SJSA1 (cell line): Measurements from ENCODE around the gene PDE6A. TPM values are rescaled to one million over a fixed set of nuclear protein-coding genes. Genes with fewer than 3 reads are reported as not detected.

ENCODE experiments used
- DNase-seq, 2 experiments: peaks; one replicate each; pipeline ENCODE4 v3.0.0-alpha.2; 2015 to 2020; ENCODE audit warnings: low spot score in 2 of 2, low read depth in 1 of 2
- H3K27ac ChIP-seq: fragments of 250-450 bp; sonication (Bioruptor Pico); 2 replicates; pipeline ENCODE4 v1.5.1; 2020; ENCODE audit warnings: mild to moderate bottlenecking, moderate library complexity
- H3K27me3 ChIP-seq: fragments of 250-450 bp; sonication (Bioruptor Pico); replicated peaks from 2 replicates; pipeline ENCODE4 v1.5.1; 2020; ENCODE audit warnings: mild to moderate bottlenecking, moderate library complexity
- H3K36me3 ChIP-seq: fragments of 250-450 bp; sonication (Bioruptor Pico); 2 replicates; pipeline ENCODE4 v1.5.1; 2020; ENCODE audit warnings: mild to moderate bottlenecking
- H3K4me1 ChIP-seq: fragments of 250-450 bp; sonication (Bioruptor Pico); replicated peaks from 2 replicates; pipeline ENCODE4 v1.6.1; 2021; ENCODE audit warnings: mild to moderate bottlenecking
- H3K4me3 ChIP-seq: fragments of 250-450 bp; sonication (Bioruptor Pico); 2 replicates; pipeline ENCODE4 v1.5.1; 2020; ENCODE audit warnings: mild to moderate bottlenecking
- H3K9me3 ChIP-seq: fragments of 250-450 bp; sonication (Bioruptor Pico); replicated peaks from 2 replicates; pipeline ENCODE4 v1.5.1; 2020; ENCODE audit warnings: mild to moderate bottlenecking
- total RNA-seq: library from RNA; depleted of rRNA; stranded (reverse); fragments of >200 nt; shearing (Covaris generic); gene quantifications from 2 replicates; pipeline ENCODE4 v1.2.3, GENCODE V29; 2014

Gene PDE6A
- total RNA-seq, 1 experiment from 2014 or later: 0.05 TPM

- H3K36me3 ChIP-seq: no peaks in the 10 kb centered on the region
- no peaks in the 10 kb centered on the region for H3K27me3 ChIP-seq
- no peak for DNase-seq
- H3K27ac ChIP-seq: no peak overlapping the region
- H3K9me3 ChIP-seq: no peaks in the 10 kb centered on the region
- H3K4me3 ChIP-seq: no peak overlapping the region
- 0 out of 2 replicates have a peak, but pooled peaks cover 5% of the 10 kb centered on the region for H3K4me1 ChIP-seq
Observed at GRCh38 chr5:149930749-149931574, 13.6 kb downstream of the PDE6A start.

DNA sequence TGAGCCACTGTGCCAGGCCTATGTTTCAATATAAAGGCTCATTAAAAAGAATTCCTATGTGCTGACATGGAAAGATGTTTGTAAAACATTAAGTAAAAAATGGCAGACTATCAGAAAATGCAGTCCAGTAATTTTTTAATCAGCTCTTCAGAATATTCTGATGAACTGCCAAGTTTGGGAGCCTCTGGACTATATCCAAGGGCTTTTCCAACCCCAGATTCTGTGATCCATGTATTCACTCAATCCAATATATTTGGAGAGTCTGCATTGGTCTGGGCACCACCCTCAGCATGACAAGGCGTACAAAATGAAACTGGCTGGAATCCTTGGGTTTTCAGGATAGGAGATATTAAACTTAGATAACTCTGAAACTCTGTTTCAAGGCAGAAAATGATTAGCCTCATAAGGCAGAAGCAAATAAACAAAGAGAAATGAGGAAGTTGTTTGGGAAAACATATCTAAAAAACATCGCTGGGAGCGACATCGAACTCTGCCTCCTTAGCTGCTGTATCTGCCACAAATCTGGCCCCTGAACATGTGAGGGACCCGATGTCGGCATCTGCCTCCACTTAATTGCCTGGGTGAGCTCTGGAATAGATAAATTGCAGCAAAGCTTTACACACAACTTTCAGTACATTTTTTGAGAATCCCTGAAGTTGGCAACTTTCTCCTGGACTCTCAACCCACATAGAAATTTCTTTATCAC, 14.4 kb downstream of the PDE6A start:
- Histone ChIP-seq H3K4me3 (no peak overlapping the region), H3K27me3 (no peaks in the 10 kb centered on the region), H3K9me3 (no peaks in the 10 kb centered on the region), H3K4me1 (0 out of 2 replicates have a peak, but pooled peaks cover 5% of the 10 kb centered on the region), H3K36me3 (no peaks in the 10 kb centered on the region), H3K27ac (no peak overlapping the region)
- no peak for DNase-seq

DNA sequence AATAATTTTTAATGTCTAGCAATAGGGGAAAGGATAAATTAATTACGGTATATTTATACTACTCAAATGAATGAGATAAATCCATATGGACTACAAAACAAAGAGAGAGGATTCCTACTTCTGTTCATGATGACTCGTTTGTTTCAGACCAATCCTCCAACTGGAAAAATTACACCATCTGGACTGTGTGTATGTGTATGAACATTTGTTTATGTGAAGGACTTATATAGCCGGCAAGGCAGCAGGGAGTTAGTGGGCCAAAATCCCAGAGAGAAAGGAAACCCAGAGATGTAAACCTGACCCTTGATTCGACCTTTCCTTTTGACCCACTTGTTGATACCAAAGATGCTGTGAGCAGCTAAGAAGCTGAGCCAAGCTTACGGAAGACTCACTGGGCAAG, 20.1 kb downstream of the PDE6A start:
- Histone ChIP-seq H3K4me3 (no peak overlapping the region), H3K4me1 (no peaks in the 10 kb centered on the region; the same call in 1 of the 2 replicates), H3K27ac (no peak overlapping the region), H3K36me3 (no peaks in the 10 kb centered on the region), H3K27me3 (no peaks in the 10 kb centered on the region), H3K9me3 (no peaks in the 10 kb centered on the region)
- no peak for DNase-seq

DNA sequence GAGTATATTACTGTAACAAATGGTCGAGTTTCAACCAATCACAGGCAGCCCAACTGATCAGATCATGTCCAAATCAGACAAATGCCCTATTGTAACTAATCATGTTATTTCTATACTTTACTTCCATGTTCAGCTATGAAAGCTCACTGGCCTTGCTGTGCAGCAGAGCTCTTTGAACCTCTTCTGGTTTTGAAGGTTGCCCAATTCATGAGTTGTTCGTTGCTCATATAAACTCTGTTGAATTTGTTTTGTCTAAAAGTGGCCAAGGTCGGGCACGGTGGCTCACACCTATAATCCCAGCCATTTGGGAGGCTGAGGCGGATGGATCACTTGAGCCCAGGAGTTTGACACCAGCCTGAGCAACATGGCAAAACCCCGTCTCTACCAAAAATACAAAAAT, 21.6 kb downstream of the PDE6A start:
- Histone ChIP-seq H3K4me3 (no peak overlapping the region), H3K27ac (no peak overlapping the region), H3K4me1 (no peaks in the 10 kb centered on the region; the same call in 1 of the 2 replicates), H3K9me3 (no peaks in the 10 kb centered on the region), H3K36me3 (no peaks in the 10 kb centered on the region), H3K27me3 (no peaks in the 10 kb centered on the region)
- no peak for DNase-seq

- H3K4me3 ChIP-seq: no peak overlapping the region
- no peaks in the 10 kb centered on the region for H3K27me3 ChIP-seq
- H3K9me3 ChIP-seq: no peaks in the 10 kb centered on the region
- peaks cover 8% of the 10 kb centered on the region for H3K4me1 ChIP-seq
- DNase-seq: no peak
- no peaks in the 10 kb centered on the region for H3K36me3 ChIP-seq
- H3K27ac ChIP-seq: no peak overlapping the region
Observed at GRCh38 chr5:149921597-149921996, 23.0 kb downstream of the PDE6A start.

DNA sequence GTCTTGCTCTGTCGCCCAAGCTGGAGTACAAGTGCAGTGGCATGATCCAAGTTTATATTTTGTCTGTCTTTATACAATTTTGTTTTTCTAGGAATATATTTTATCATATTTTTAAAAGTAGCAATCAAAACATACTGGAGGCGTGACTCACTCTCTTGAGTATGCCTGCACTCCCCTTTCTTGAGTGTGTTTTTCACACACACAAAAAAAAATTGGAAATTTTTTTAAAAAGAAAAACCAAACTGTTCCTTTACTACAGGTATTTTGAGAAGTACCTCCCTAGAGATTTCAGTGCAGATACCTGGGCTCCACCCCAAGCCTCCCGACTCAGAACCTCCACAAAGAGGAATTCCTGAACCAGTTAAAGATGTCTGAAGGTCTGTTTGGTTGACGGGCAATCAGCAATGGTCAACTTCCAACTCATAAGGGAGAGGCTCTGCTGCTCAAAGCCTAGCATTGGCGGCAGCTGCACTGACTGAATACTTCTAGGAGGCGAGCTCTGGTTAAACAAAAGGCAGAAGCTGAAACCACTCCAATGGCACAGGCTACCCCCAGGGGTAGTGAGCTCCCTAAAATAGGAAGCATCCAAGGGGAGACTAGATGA, 27.4 kb downstream of the PDE6A start:
- Histone ChIP-seq H3K27ac (no peak overlapping the region), H3K9me3 (no peaks in the 10 kb centered on the region), H3K36me3 (no peaks in the 10 kb centered on the region), H3K4me1 (peaks cover 23% of the 10 kb centered on the region), H3K4me3 (no peak overlapping the region), H3K27me3 (no peaks in the 10 kb centered on the region)
- DNase-seq: no peak

- Histone ChIP-seq H3K9me3 (no peaks in the 10 kb centered on the region), H3K27me3 (no peaks in the 10 kb centered on the region), H3K4me1 (peaks cover 23% of the 10 kb centered on the region), H3K27ac (no peak overlapping the region), H3K36me3 (no peaks in the 10 kb centered on the region), H3K4me3 (no peak overlapping the region)
- no peak for DNase-seq
Observed at GRCh38 chr5:149916334-149917072, 28.1 kb downstream of the PDE6A start.

- H3K9me3 ChIP-seq: no peaks in the 10 kb centered on the region
- no peaks in the 10 kb centered on the region for H3K36me3 ChIP-seq
- H3K4me3 ChIP-seq: no peak overlapping the region
- H3K27me3 ChIP-seq: no peaks in the 10 kb centered on the region
- no peak overlapping the region for H3K27ac ChIP-seq
- DNase-seq: no peak
- H3K4me1 ChIP-seq: peaks cover 23% of the 10 kb centered on the region
Observed at GRCh38 chr5:149915392-149916260, 29.0 kb downstream of the PDE6A start.

DNA sequence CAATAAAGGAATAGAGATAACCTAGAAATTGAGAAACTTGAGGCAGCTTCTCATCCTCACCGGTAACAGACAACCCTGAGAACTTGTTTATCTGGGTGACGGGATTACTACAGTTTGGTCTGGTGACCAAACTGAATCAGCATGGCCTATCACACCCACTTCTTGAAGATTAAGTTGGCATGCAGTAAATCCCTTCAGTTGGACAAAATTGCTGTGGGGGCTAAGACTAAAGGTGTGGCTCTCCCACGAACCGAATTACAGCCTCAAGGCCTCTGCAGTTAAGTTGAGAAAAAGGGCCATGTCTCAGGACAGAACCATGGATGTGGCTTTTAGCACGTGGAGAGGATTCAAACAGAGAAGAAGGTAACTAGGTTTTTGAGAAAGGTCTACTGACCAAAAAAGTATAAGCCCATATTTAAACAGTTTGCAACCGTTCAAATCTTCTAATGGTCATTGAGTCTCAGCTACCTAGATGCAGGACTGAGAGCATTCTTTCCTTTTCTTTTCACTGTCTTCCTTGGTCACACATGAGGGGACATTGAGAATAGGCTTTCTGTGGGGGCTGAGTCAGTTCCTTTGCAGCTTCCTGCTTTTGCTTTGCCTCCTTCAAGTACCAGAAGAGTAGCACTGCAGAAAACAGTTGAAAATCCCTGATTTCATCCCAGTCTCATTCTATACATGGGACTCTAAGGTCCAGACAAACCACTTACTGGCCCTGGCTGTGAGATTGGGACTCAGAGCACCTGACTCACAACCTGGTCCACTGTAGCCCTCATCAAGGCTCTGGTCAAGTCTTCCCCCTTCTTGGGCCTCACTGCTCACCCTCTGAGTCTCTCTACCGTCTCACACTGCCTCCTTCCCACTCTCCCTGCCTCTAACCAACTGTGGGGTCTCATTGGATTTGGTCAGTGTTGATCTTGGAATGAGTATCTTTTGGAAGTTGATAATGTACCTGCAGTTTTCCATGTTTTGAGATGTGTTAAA, 30.9 kb downstream of the PDE6A start:
- no peak overlapping the region for H3K27ac ChIP-seq
- DNase-seq: no peak
- no peak overlapping the region for H3K4me3 ChIP-seq
- H3K36me3 ChIP-seq: no peaks in the 10 kb centered on the region
- no peaks in the 10 kb centered on the region for H3K27me3 ChIP-seq
- peaks cover 23% of the 10 kb centered on the region for H3K4me1 ChIP-seq
- H3K9me3 ChIP-seq: no peaks in the 10 kb centered on the region

GRCh38 chr5:149912226-149912871, 32.2 kb downstream of the PDE6A start:
- no peaks in the 10 kb centered on the region for H3K36me3 ChIP-seq
- H3K27ac ChIP-seq: no peak overlapping the region
- 0 out of 2 replicates have a peak, but pooled peaks cover 5% of the 10 kb centered on the region for H3K9me3 ChIP-seq
- H3K27me3 ChIP-seq: no peaks in the 10 kb centered on the region
- H3K4me3 ChIP-seq: no peak overlapping the region
- DNase-seq: no peak
- peaks cover 21% of the 10 kb centered on the region for H3K4me1 ChIP-seq

GRCh38 chr5:149911031-149911430, 33.6 kb downstream of the PDE6A start:
- DNase-seq: no peak
- peaks cover 12% of the 10 kb centered on the region for H3K4me1 ChIP-seq
- H3K27me3 ChIP-seq: no peaks in the 10 kb centered on the region
- H3K27ac ChIP-seq: no peak overlapping the region
- no peak overlapping the region for H3K4me3 ChIP-seq
- H3K9me3 ChIP-seq: 0 out of 2 replicates have a peak, but pooled peaks cover 5% of the 10 kb centered on the region
- H3K36me3 ChIP-seq: no peaks in the 10 kb centered on the region
